ENCODE results near the gene AP3S2. TPM values are rescaled to one million over a fixed set of nuclear protein-coding genes. Genes with fewer than 3 reads are reported as not detected.
A peak's percentile ranks its signal among the peaks of the same experiment; 100 is the strongest.

The AP3S2 gene
- total and polyA plus RNA-seq, 2 of the 13 experiments (the other 11 are each of a cell fraction or from before 2014, with no cell fraction given), result 17.6 to 44.4 TPM

DNA sequence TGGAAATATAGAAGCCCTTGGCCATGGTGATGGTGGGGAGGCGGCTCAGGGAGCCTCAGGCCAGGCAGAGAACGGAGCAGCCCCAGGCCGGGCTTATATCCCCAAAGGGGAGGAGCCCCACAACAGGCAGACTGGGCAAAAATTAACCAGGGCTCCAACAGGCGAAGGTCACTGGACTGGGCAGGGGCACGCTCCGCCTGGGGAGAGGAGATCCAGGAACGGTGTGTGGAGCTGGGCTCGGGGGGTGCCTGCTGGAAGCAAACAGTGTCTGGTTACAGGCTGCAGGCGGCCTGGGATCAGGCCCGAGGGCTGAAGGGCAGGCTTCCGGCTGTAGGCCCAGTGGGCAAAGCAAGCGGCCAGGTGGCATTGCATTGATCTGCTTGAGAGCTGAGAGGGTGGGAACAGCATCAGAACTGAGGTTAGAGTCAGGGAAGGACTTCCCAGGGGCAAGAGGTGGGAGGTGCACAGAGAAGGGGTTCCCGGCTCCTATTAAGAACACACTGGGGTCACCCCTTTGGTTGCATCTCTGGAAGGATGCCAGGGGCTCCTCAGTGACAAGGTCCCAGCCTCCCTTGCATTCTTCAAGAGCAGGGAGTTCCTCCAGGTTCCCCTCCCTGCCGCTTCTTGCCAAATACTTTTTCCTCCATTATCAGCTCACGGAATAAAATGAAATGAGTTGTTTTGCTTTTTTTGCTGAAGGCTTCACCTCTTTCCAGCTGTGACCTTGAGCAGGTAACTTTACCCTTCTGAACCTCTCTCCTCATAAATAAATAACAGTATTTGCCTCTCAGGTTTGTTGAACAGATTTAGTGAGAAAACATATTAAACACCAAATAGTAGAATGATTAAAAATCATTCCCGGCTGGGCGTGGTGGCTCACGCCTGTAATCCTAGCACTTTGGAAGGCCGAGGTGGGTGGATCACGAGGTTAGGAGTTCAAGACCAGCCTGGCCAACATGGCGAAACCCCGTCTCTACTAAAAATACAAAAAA lies 86.9 kb downstream of the AP3S2 start (continued):
- TF ChIP-seq E2F5 (CRISPR knock-in tag; conservative IDR thresholded peaks at IDR 0.05) (no peak), SOX6 (IDR thresholded peaks at IDR 0.05) (no peak), SOX6 (CRISPR knock-in tag; IDR thresholded peaks at IDR 0.05) (peak; percentile 85), ZSCAN31 (CRISPR knock-in tag; IDR thresholded peaks at IDR 0.05; ENCODE audit: low read depth) (peak; percentile 71), NFYB (CRISPR knock-in tag; IDR thresholded peaks at IDR 0.05) (no peak; the same call in 1 of the 2 replicates), ZNF451 (CRISPR knock-in tag; IDR thresholded peaks at IDR 0.05) (peak; percentile 93; the same call in 1 of the 2 replicates), ZC3H4 (CRISPR knock-in tag; IDR thresholded peaks at IDR 0.05; ENCODE audit: borderline replicate concordance) (no peak), ZNF362 (CRISPR knock-in tag; IDR thresholded peaks at IDR 0.05; ENCODE audit: borderline replicate concordance) (no peak), ZNF280D (CRISPR knock-in tag; IDR thresholded peaks at IDR 0.05) (no peak), STAT5B (CRISPR knock-in tag; IDR thresholded peaks at IDR 0.05) (0 out of 2 replicates have a peak, but pooled peaks have one; percentile 17), ZNF776 (CRISPR knock-in tag; IDR thresholded peaks at IDR 0.05) (no peak), PCBP1 (IDR thresholded peaks at IDR 0.05; ENCODE audit: borderline replicate concordance, low read depth, low read length) (no peak), ZNF644 (CRISPR knock-in tag; IDR thresholded peaks at IDR 0.05; ENCODE audit: low read depth) (no peak)
- TF ChIP-seq, protein P1, sequence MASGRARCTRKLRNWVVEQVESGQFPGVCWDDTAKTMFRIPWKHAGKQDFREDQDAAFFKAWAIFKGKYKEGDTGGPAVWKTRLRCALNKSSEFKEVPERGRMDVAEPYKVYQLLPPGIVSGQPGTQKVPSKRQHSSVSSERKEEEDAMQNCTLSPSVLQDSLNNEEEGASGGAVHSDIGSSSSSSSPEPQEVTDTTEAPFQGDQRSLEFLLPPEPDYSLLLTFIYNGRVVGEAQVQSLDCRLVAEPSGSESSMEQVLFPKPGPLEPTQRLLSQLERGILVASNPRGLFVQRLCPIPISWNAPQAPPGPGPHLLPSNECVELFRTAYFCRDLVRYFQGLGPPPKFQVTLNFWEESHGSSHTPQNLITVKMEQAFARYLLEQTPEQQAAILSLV (CRISPR knock-in tag; IDR thresholded peaks at IDR 0.05; ENCODE audit: borderline replicate concordance), result no peak
- TF ChIP-seq, protein P2, sequence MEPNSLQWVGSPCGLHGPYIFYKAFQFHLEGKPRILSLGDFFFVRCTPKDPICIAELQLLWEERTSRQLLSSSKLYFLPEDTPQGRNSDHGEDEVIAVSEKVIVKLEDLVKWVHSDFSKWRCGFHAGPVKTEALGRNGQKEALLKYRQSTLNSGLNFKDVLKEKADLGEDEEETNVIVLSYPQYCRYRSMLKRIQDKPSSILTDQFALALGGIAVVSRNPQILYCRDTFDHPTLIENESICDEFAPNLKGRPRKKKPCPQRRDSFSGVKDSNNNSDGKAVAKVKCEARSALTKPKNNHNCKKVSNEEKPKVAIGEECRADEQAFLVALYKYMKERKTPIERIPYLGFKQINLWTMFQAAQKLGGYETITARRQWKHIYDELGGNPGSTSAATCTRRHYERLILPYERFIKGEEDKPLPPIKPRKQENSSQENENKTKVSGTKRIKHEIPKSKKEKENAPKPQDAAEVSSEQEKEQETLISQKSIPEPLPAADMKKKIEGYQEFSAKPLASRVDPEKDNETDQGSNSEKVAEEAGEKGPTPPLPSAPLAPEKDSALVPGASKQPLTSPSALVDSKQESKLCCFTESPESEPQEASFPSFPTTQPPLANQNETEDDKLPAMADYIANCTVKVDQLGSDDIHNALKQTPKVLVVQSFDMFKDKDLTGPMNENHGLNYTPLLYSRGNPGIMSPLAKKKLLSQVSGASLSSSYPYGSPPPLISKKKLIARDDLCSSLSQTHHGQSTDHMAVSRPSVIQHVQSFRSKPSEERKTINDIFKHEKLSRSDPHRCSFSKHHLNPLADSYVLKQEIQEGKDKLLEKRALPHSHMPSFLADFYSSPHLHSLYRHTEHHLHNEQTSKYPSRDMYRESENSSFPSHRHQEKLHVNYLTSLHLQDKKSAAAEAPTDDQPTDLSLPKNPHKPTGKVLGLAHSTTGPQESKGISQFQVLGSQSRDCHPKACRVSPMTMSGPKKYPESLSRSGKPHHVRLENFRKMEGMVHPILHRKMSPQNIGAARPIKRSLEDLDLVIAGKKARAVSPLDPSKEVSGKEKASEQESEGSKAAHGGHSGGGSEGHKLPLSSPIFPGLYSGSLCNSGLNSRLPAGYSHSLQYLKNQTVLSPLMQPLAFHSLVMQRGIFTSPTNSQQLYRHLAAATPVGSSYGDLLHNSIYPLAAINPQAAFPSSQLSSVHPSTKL (CRISPR knock-in tag; IDR thresholded peaks at IDR 0.05), result peak; percentile 85

All from HepG2 (cell line).